Measurements from ENCODE around the gene TXNDC2.

- TF ChIP-seq PATZ1 (CRISPR knock-in tag; IDR thresholded peaks at IDR 0.05; ENCODE audit: borderline replicate concordance) (no peak), RARB (CRISPR knock-in tag; IDR thresholded peaks at IDR 0.05) (no peak), BACH2 (CRISPR knock-in tag; IDR thresholded peaks at IDR 0.05; ENCODE audit: borderline replicate concordance) (no peak), ZNF565 (CRISPR knock-in tag; conservative IDR thresholded peaks at IDR 0.05; ENCODE audit: low read depth) (no peak), ZNF70 (CRISPR knock-in tag; IDR thresholded peaks at IDR 0.05) (no peak), SNAI2 (CRISPR knock-in tag; IDR thresholded peaks at IDR 0.05) (no peak), CSDC2 (CRISPR knock-in tag; IDR thresholded peaks at IDR 0.05) (no peak), PPARA (CRISPR knock-in tag; IDR thresholded peaks at IDR 0.05; ENCODE audit: borderline replicate concordance) (no peak), ZFP3 (CRISPR knock-in tag; IDR thresholded peaks at IDR 0.05) (no peak)
Measured at GRCh38 chr18:9902832-9903231, 17.1 kb downstream of the TXNDC2 start.

Data from SK-N-SH treated with all-trans-retinoic acid at 6 μM for 48 hours (cell line).